Liver (tissue), 9 donors: ENCODE measurements around the gene GPATCH8. TPM values are rescaled to one million over a fixed set of nuclear protein-coding genes. Genes with fewer than 3 reads are reported as not detected.

Source experiments
- DNase-seq: peaks from one replicate; pipeline ENCODE4 v3.0.0-alpha.2; 2017; ENCODE audit warnings: low spot score
- H3K27ac ChIP-seq, 2 donors: one replicate each; pipeline ENCODE4 v1.7.0; 2013; ENCODE audit warnings: inconsistent platforms in 2 of 2, low read length in 2 of 2, control low read depth in 1 of 2, low read depth in 1 of 2, mild to moderate bottlenecking in 1 of 2
- H3K27me3 ChIP-seq, 4 donors: one replicate each; pipeline versions ENCODE4 v1.6.1 to v1.7.0; 2013; ENCODE audit warnings: low read length in 3 of 4, inconsistent platforms in 1 of 4, mild to moderate bottlenecking in 1 of 4, moderate library complexity in 1 of 4; ENCODE audit not compliant: control insufficient read depth in 4 of 4, insufficient read depth in 4 of 4
- H3K36me3 ChIP-seq, 4 donors: one replicate each; pipeline versions ENCODE4 v1.6.1 to v1.7.0; 2013; ENCODE audit warnings: low read length in 3 of 4, mild to moderate bottlenecking in 3 of 4, low read depth in 1 of 4, moderate library complexity in 1 of 4; ENCODE audit not compliant: control insufficient read depth in 4 of 4, insufficient read depth in 3 of 4
- H3K4me1 ChIP-seq, 4 donors: one replicate each; pipeline versions ENCODE4 v1.6.1 to v1.7.0; 2013; ENCODE audit warnings: low read length in 3 of 4, mild to moderate bottlenecking in 3 of 4, moderate library complexity in 1 of 4; ENCODE audit not compliant: control insufficient read depth in 4 of 4, insufficient read depth in 4 of 4
- H3K4me3 ChIP-seq, 3 donors: one replicate each; pipeline versions ENCODE4 v1.6.1 to v1.7.0; 2013; ENCODE audit warnings: low read length in 3 of 3, control low read depth in 1 of 3, low read depth in 1 of 3, mild to moderate bottlenecking in 1 of 3
- H3K9ac ChIP-seq, 2 donors: one replicate each; pipeline ENCODE4 v1.7.0; 2013; ENCODE audit warnings: low read length in 2 of 2, mild to moderate bottlenecking in 2 of 2, moderate library complexity in 2 of 2, control low read depth in 1 of 2, low read depth in 1 of 2
- H3K9me3 ChIP-seq, 4 donors: one replicate each; pipeline versions ENCODE4 v1.6.1 to v1.7.0; 2013; ENCODE audit warnings: low read length in 3 of 4; ENCODE audit not compliant: control insufficient read depth in 4 of 4
- ATF3 ChIP-seq: IDR thresholded peaks from 2 replicates; pipeline ENCODE4 v1.6.1; 2016; ENCODE audit warnings: antibody characterized with exemption
- CTCF ChIP-seq: fragments of 150-350 bp; IDR thresholded peaks from 2 replicates; pipeline ENCODE4 v1.5.1; 2017; ENCODE audit warnings: improper control_type of control experiment, low read depth, low read length; ENCODE audit not compliant: missing input control
- EGR1 ChIP-seq, 2 donors: IDR thresholded peaks; 2 replicates each; pipeline ENCODE4 v1.6.1; 2016 to 2018; ENCODE audit warnings: antibody characterized with exemption in 2 of 2, low read depth in 2 of 2
- FOXA1 ChIP-seq: IDR thresholded peaks from 2 replicates; pipeline ENCODE4 v1.6.1; 2016; ENCODE audit warnings: antibody characterized with exemption
- GABPA ChIP-seq, 2 donors: IDR thresholded peaks in 1 of 2; conservative IDR thresholded peaks in 1 of 2; 2 replicates each; pipeline ENCODE4 v1.6.1; 2016; ENCODE audit warnings: antibody characterized with exemption in 2 of 2, mild to moderate bottlenecking in 1 of 2, moderate library complexity in 1 of 2
- HNF4A ChIP-seq, 2 donors: conservative IDR thresholded peaks; 2 replicates each; pipeline ENCODE4 v1.6.1; 2016; ENCODE audit warnings: antibody characterized with exemption in 2 of 2, mild to moderate bottlenecking in 2 of 2
- HNF4G ChIP-seq: IDR thresholded peaks from 2 replicates; pipeline ENCODE4 v1.6.1; 2016; ENCODE audit warnings: antibody characterized with exemption
- MAX ChIP-seq: IDR thresholded peaks from 2 replicates; pipeline ENCODE4 v1.6.1; 2016; ENCODE audit warnings: antibody characterized with exemption
- NR2F2 ChIP-seq: IDR thresholded peaks from 2 replicates; pipeline ENCODE4 v1.6.1; 2016; ENCODE audit warnings: antibody characterized with exemption
- REST ChIP-seq: IDR thresholded peaks from 2 replicates; pipeline ENCODE4 v1.6.1; 2016; ENCODE audit warnings: antibody characterized with exemption, mild to moderate bottlenecking
- TAF1 ChIP-seq: conservative IDR thresholded peaks from 2 replicates; pipeline ENCODE4 v1.6.1; 2016; ENCODE audit warnings: antibody characterized with exemption, mild to moderate bottlenecking
- ZBTB33 ChIP-seq: IDR thresholded peaks from 2 replicates; pipeline ENCODE4 v1.6.1; 2016; ENCODE audit warnings: antibody characterized with exemption
- WGBS: extraction: QIAGEN DNeasy Blood & Tissue Kit; methylation state at CpG from one replicate; pipeline ENCODE4 v1.1.7; 2013; 5-methylcytosine and 5-hydroxymethylcytosine counted together
- polyA plus RNA-seq, 2 donors: library from polyadenylated mRNA; stranded (reverse) in 1 of 2; unstranded in 1 of 2; fragments of 200-250 nt in 1 of 2; fragments of >200 nt in 1 of 2; fragmentation: Nextera tagmentation in 1 of 2; extraction: Ambion mirVana in 1 of 2; gene quantifications; one replicate each; pipeline versions ENCODE4 v1.2.1 to v1.2.3, GENCODE V29; 2013 to 2015
- total RNA-seq, 2 donors: library from RNA; depleted of rRNA; stranded (reverse); fragments of >200 nt; gene quantifications; one replicate each; pipeline ENCODE4 v1.2.3, GENCODE V29; 2014
- donor health status: healthy.
- donor health status: healthy.
- donor health status: healthy.
- donor health status: healthy.
- donor health status: healthy.

Gene GPATCH8
- total and polyA plus RNA-seq, 4 donors: 4.2 to 21.8 (median 9.9) TPM

- DNase-seq: no peak
- Histone ChIP-seq H3K27ac (no peak overlapping the region), H3K4me1 (no peaks in the 10 kb centered on the region), H3K9ac (no peak overlapping the region), H3K4me3 (no peak overlapping the region), H3K36me3 (peaks cover 0 to 7% (median 0%) of the 10 kb centered on the region in 4 donors), H3K9me3 (no peaks in the 10 kb centered on the region), H3K27me3 (no peaks in the 10 kb centered on the region)
- 59% methylated on average over 3 of the region's 3 CpGs for WGBS
- TF ChIP-seq NR2F2 (no peak), MAX (no peak), HNF4G (no peak), TAF1 (no peak), REST (no peak), EGR1 (IDR thresholded peaks at IDR 0.05; ENCODE audit: low read depth in 2 of 2) (no peak), FOXA1 (no peak)
Measured at GRCh38 chr17:44467108-44467507, 36.1 kb downstream of the GPATCH8 start.

GRCh38 chr17:44466339-44466738, 36.9 kb downstream of the GPATCH8 start:
- peaks cover 0 to 7% (median 0%) of the 10 kb centered on the region in 4 donors for H3K36me3 ChIP-seq
- no peak overlapping the region for H3K27ac ChIP-seq
- no peak overlapping the region for H3K9ac ChIP-seq
- H3K4me1 ChIP-seq: no peaks in the 10 kb centered on the region
- H3K27me3 ChIP-seq: no peaks in the 10 kb centered on the region
- no peak overlapping the region for H3K4me3 ChIP-seq
- TF ChIP-seq ATF3 (no peak), ZBTB33 (no peak), CTCF (no peak), NR2F2 (no peak), GABPA (IDR thresholded peaks at IDR 0.05 in 1 of 2, conservative IDR thresholded peaks at IDR 0.05 in 1 of 2) (no peak), MAX (no peak), HNF4A (conservative IDR thresholded peaks at IDR 0.05) (no peak)
- H3K9me3 ChIP-seq: no peaks in the 10 kb centered on the region
- no peak for DNase-seq
